GM19395 (cell line): ENCODE data around the gene MAVS.

ENCODE experiments used
- ATAC-seq: cut with Tn5 transposase; IDR thresholded peaks from one replicate; pipeline ENCODE4 v1.9.1; 2021; ENCODE audit warnings: mild to moderate bottlenecking, moderate library complexity; ENCODE audit not compliant: unreplicated experiment

Gene MAVS

GRCh38 chr20:3847429-3847940 is 851 bp downstream of the MAVS start:
- no peak for ATAC-seq

- ATAC-seq: no peak
Measured at GRCh38 chr20:3848565-3848964, 1.9 kb downstream of the MAVS start.

- ATAC-seq: no peak
Measured at GRCh38 chr20:3854462-3854871, 7.8 kb downstream of the MAVS start.

- no peak for ATAC-seq
Measured at GRCh38 chr20:3857405-3857804, 10.8 kb downstream of the MAVS start.

GRCh38 chr20:3858689-3859088 is 12.1 kb downstream of the MAVS start:
- no peak for ATAC-seq

- ATAC-seq: no peak
Measured at GRCh38 chr20:3861191-3861590, 14.6 kb downstream of the MAVS start.

GRCh38 chr20:3862333-3862732 is 15.7 kb downstream of the MAVS start:
- no peak for ATAC-seq

GRCh38 chr20:3863317-3863716 is 16.7 kb downstream of the MAVS start:
- no peak for ATAC-seq

GRCh38 chr20:3864518-3864917 is 17.9 kb downstream of the MAVS start:
- no peak for ATAC-seq

GRCh38 chr20:3865152-3865886 is 18.7 kb downstream of the MAVS start:
- no peak for ATAC-seq

- ATAC-seq: no peak
Measured at GRCh38 chr20:3865887-3866407, 19.3 kb downstream of the MAVS start.

- no peak for ATAC-seq
Measured at GRCh38 chr20:3866464-3866863, 19.8 kb downstream of the MAVS start.

GRCh38 chr20:3867802-3868201 is 21.2 kb downstream of the MAVS start:
- ATAC-seq: no peak

GRCh38 chr20:3869839-3870634 is 23.4 kb downstream of the MAVS start:
- ATAC-seq: no peak

GRCh38 chr20:3871550-3872265 is 25.1 kb downstream of the MAVS start:
- ATAC-seq: no peak

- ATAC-seq: no peak
Measured at GRCh38 chr20:3873507-3873906, 26.9 kb downstream of the MAVS start.

- ATAC-seq: no peak
Measured at GRCh38 chr20:3874194-3874844, 27.7 kb downstream of the MAVS start.

- ATAC-seq: no peak
Measured at GRCh38 chr20:3875378-3875974, 28.8 kb downstream of the MAVS start.

GRCh38 chr20:3876000-3876399 is 29.4 kb downstream of the MAVS start:
- no peak for ATAC-seq

- no peak for ATAC-seq
Measured at GRCh38 chr20:3876676-3877075, 30.0 kb downstream of the MAVS start.
